Panc1 (cell line): ENCODE measurements around the gene AHI1.

Experiments
- CTCF ChIP-seq: fragments of 450-650 bp; IDR thresholded peaks from 2 replicates; pipeline ENCODE4 v1.5.1; 2017; ENCODE audit warnings: mild to moderate bottlenecking
- POLR2AphosphoS5 ChIP-seq: IDR thresholded peaks from 2 replicates; pipeline ENCODE4 v1.6.1; 2012; ENCODE audit warnings: mild to moderate bottlenecking, low read depth, low read length, moderate library complexity
- REST ChIP-seq, 2 experiments: IDR thresholded peaks; 2 replicates each; pipeline ENCODE4 v1.6.1; 2011 to 2012; ENCODE audit warnings: low read depth in 2 of 2, control low read depth in 1 of 2, low read length in 1 of 2, mild to moderate bottlenecking in 1 of 2, moderate library complexity in 1 of 2; ENCODE audit not compliant: insufficient read depth in 1 of 2
- SIN3A ChIP-seq: IDR thresholded peaks from 2 replicates; pipeline ENCODE4 v1.6.1; 2012; ENCODE audit warnings: low read depth, mild to moderate bottlenecking, low read length, moderate library complexity, borderline replicate concordance; ENCODE audit not compliant: insufficient read depth

- TF ChIP-seq CTCF = no peak
- no peak for TF ChIP-seq SIN3A
- TF ChIP-seq POLR2AphosphoS5 = no peak
- TF ChIP-seq REST (IDR thresholded peaks at IDR 0.05; ENCODE audit: insufficient read depth in 1 of 2, low read depth in 2 of 2, low read length in 1 of 2) = no peak
These were observed 253.4 kb downstream of the AHI1 start for GRCh38 chr6:135243871-135244796.
